Measurements from ENCODE around the gene PLIN4. TPM values are rescaled to one million over a fixed set of nuclear protein-coding genes. Genes with fewer than 3 reads are reported as not detected.
"Not testable (repeated sequence)": the region's sequence is repeated elsewhere in the genome, so short reads cannot be mapped to it uniquely, and the experiment has no call there.

PLIN4 gene
- under 0.01 TPM in 1 of 2 replicates, not detected in the other for total RNA-seq

- no peak for DNase-seq (ENCODE audit: low read depth, low spot score)
Observed at GRCh38 chr19:4518345-4519171, at the start of gene PLIN4. TSS of gene PLIN4 (minus strand) at chr19:4518486. CDS start at chr19:4518272, 214 bp downstream.

GRCh38 chr19:4567584-4568071 lies 49.3 kb upstream of the PLIN4 start:
- DNase-seq (ENCODE audit: low read depth, low spot score), result no peak

- DNase-seq (ENCODE audit: low read depth, low spot score), result no peak
Observed at GRCh38 chr19:4566402-4567051, 48.2 kb upstream of the PLIN4 start.

GRCh38 chr19:4563562-4563961 lies 45.3 kb upstream of the PLIN4 start:
- DNase-seq (ENCODE audit: low read depth, low spot score), result not testable (repeated sequence)

- DNase-seq (ENCODE audit: low read depth, low spot score), result not testable (repeated sequence)
Observed at GRCh38 chr19:4562085-4562484, 43.8 kb upstream of the PLIN4 start.

- DNase-seq (ENCODE audit: low read depth, low spot score), result peak; percentile 71
Observed at GRCh38 chr19:4559569-4559968, 41.3 kb upstream of the PLIN4 start, which contains the start of gene SEMA6B. TSS of gene SEMA6B (minus strand) at chr19:4559684. CDS start at chr19:4558457, 1,227 bp downstream.

- no peak for DNase-seq (ENCODE audit: low read depth, low spot score)
Observed at GRCh38 chr19:4557971-4558941, 40.0 kb upstream of the PLIN4 start.

GRCh38 chr19:4557144-4557970 lies 39.1 kb upstream of the PLIN4 start:
- DNase-seq (ENCODE audit: low read depth, low spot score), result no peak

GRCh38 chr19:4556597-4557127 lies 38.4 kb upstream of the PLIN4 start:
- DNase-seq (ENCODE audit: low read depth, low spot score), result no peak

- no peak for DNase-seq (ENCODE audit: low read depth, low spot score)
Observed at GRCh38 chr19:4555657-4556561, 37.6 kb upstream of the PLIN4 start.

- DNase-seq (ENCODE audit: low read depth, low spot score), result no peak
Observed at GRCh38 chr19:4554717-4555116, 36.4 kb upstream of the PLIN4 start.

- no peak for DNase-seq (ENCODE audit: low read depth, low spot score)
Observed at GRCh38 chr19:4553775-4554174, 35.5 kb upstream of the PLIN4 start.

- DNase-seq (ENCODE audit: low read depth, low spot score), result no peak
Observed at GRCh38 chr19:4553092-4553695, 34.9 kb upstream of the PLIN4 start.

- DNase-seq (ENCODE audit: low read depth, low spot score), result no peak
Observed at GRCh38 chr19:4552525-4552819, 34.2 kb upstream of the PLIN4 start.

GRCh38 chr19:4550479-4551050 lies 32.3 kb upstream of the PLIN4 start:
- no peak for DNase-seq (ENCODE audit: low read depth, low spot score)

- DNase-seq (ENCODE audit: low read depth, low spot score), result no peak
Observed at GRCh38 chr19:4550018-4550417, 31.7 kb upstream of the PLIN4 start.

GRCh38 chr19:4548238-4548584 lies 29.9 kb upstream of the PLIN4 start:
- DNase-seq (ENCODE audit: low read depth, low spot score), result no peak
